Psoas muscle (tissue), 8 donors: Measurements from ENCODE around the gene GTF2F2. TPM values are rescaled to one million over a fixed set of nuclear protein-coding genes. Genes with fewer than 3 reads are reported as not detected.

Source experiments
- ATAC-seq, 4 donors: fragments of 200-7000 bp; cut with Tn5 transposase; one replicate each; pipeline ENCODE4 v1.9.1; 2020; ENCODE audit warnings: moderate library complexity in 3 of 4, mild to moderate bottlenecking in 2 of 4
- DNase-seq, 2 donors: peaks; one replicate each; pipeline ENCODE4 v3.0.0-alpha.2; 2020
- H3K27ac ChIP-seq: fragments of 200-600 bp; one replicate; pipeline ENCODE4 v1.8.0; 2022
- H3K27me3 ChIP-seq, 3 donors: fragments of 200-600 bp in 1 of 3; one replicate each; pipeline versions ENCODE4 v1.6.1 to v1.8.0; 2013 to 2022; ENCODE audit warnings: low read length in 2 of 3, mild to moderate bottlenecking in 2 of 3, moderate library complexity in 1 of 3; ENCODE audit not compliant: insufficient read depth in 3 of 3
- H3K36me3 ChIP-seq, 2 donors: fragments of 200-600 bp in 1 of 2; one replicate each; pipeline versions ENCODE4 v1.6.1 to v1.8.0; 2013 to 2022; ENCODE audit warnings: low read depth in 1 of 2, mild to moderate bottlenecking in 1 of 2, moderate library complexity in 1 of 2; ENCODE audit not compliant: insufficient read depth in 1 of 2
- H3K4me1 ChIP-seq: fragments of 200-600 bp; one replicate; pipeline ENCODE4 v1.8.0; 2022
- H3K4me3 ChIP-seq: fragments of 200-600 bp; one replicate; pipeline ENCODE4 v1.8.0; 2022; ENCODE audit warnings: mild to moderate bottlenecking
- H3K9me3 ChIP-seq: fragments of 200-600 bp; one replicate; pipeline ENCODE4 v1.8.0; 2022
- CTCF ChIP-seq: fragments of 200-600 bp; IDR thresholded peaks from one replicate; pipeline ENCODE4 v1.8.0; 2022; ENCODE audit warnings: antibody characterized with exemption
- WGBS, 3 donors: extraction: QIAGEN DNeasy Blood & Tissue Kit; methylation state at CpG; one replicate each; pipeline versions ENCODE4 v1.1.6 to v1.1.7; 2013; 5-methylcytosine and 5-hydroxymethylcytosine counted together
- intact Hi-C, 2 donors: fragments of 100-400 bp; cut with DNase I; formaldehyde crosslinking; loops; one replicate each; pipeline versions ENCODE4 v1.11.0 to v1.14.2; 2022
- polyA plus RNA-seq, 3 donors: library from polyadenylated mRNA; stranded (reverse); fragments of 200-250 nt; gene quantifications; one replicate each; pipeline ENCODE4 v1.2.3, GENCODE V29; 2013
- total RNA-seq, 4 donors: library from RNA; stranded (reverse); fragmentation: NEBNext Ultra II Directional in 2 of 4; extraction: Animal tissue kit (Norgen Biotek cat#: 25700) in 2 of 4; gene quantifications; one replicate each; pipeline versions ENCODE4 v1.2.1 to v1.2.4, GENCODE V29; 2021 to 2023
- donor health status: healthy with polysubstance abuse.
- donor health status: DM: no; HTN: no; CAD: no; lungs with moderate emphysema.
- donor health status: Bipolar disorder and iron deficiency.
- donor health status: healthy.
- donor health status: DM: yes; HTN: yes; CAD: no.
- donor health status: DM: no; HTN: no; CAD: no.
- donor health status: DM: no; HTN: no; CAD: no.
- donor health status: DM: yes; HTN: yes; CAD: no.

The GTF2F2 gene
- total and polyA plus RNA-seq, 7 donors, result 12.9 to 23.5 (median 19.2) TPM

- WGBS, 3 donors, result 14 to 31% (median 30%) methylated on average over 4 of the region's 4 CpGs
- H3K27ac ChIP-seq, result peak overlapping the region; percentile 77
- peak in 3 of 4 donors; percentile 48 to 71 (median 57) for ATAC-seq
Observed at GRCh38 chr13:45207319-45207718, 87.0 kb downstream of the GTF2F2 start.

GRCh38 chr13:45208132-45208531, 87.8 kb downstream of the GTF2F2 start:
- no peak for ATAC-seq
- no peak for DNase-seq
- Histone ChIP-seq H3K9me3 (no peaks in the 10 kb centered on the region), H3K4me1 (peaks cover 9% of the 10 kb centered on the region), H3K27me3 (no peaks in the 10 kb centered on the region), H3K4me3 (peak overlapping the region; percentile 44), H3K36me3 (peaks cover 0 to 6% of the 10 kb centered on the region in 2 donors), H3K27ac (peak overlapping the region; percentile 77)
- intact Hi-C loops, result loop anchor here in 1 of 2 donors (10.0 kb wide), 1 partner anchor 87 kb away; no protein-coding TSS in a partner anchor
- no peak for TF ChIP-seq CTCF
- 39 to 58% (median 55%) methylated on average over 2 of the region's 2 CpGs for WGBS, 3 donors

More at GRCh38 chr13:45207319-45207718, 87.0 kb downstream of the GTF2F2 start:
- H3K27me3 ChIP-seq, result no peaks in the 10 kb centered on the region
- H3K9me3 ChIP-seq, result no peaks in the 10 kb centered on the region
- peaks cover 9% of the 10 kb centered on the region for H3K4me1 ChIP-seq
- no peak for TF ChIP-seq CTCF
- peaks cover 0 to 6% of the 10 kb centered on the region in 2 donors for H3K36me3 ChIP-seq
- intact Hi-C loops, result loop anchor here in 1 of 2 donors (10.0 kb wide), 1 partner anchor 87 kb away; no protein-coding TSS in a partner anchor
- H3K4me3 ChIP-seq, result peak overlapping the region; percentile 44
- no peak for DNase-seq

GRCh38 chr13:45209229-45209628, 88.9 kb downstream of the GTF2F2 start:
- Histone ChIP-seq H3K27ac (peak overlapping the region; percentile 32), H3K9me3 (no peaks in the 10 kb centered on the region), H3K4me1 (peaks cover 9% of the 10 kb centered on the region), H3K36me3 (peaks cover 0 to 6% of the 10 kb centered on the region in 2 donors), H3K27me3 (no peaks in the 10 kb centered on the region), H3K4me3 (no peak overlapping the region)
- no peak for DNase-seq
- intact Hi-C loops, result loop anchor here in 1 of 2 donors (10.0 kb wide), 1 partner anchor 86 kb away; no protein-coding TSS in a partner anchor
- no peak for TF ChIP-seq CTCF
- ATAC-seq, result no peak

GRCh38 chr13:45215392-45216077, 95.2 kb downstream of the GTF2F2 start:
- peak; percentile 31 to 62 (median 50) for ATAC-seq
- WGBS, 3 donors, result 49 to 58% (median 51%) methylated on average over 9 of the region's 9 CpGs
- no peak for TF ChIP-seq CTCF
- no peak overlapping the region for H3K4me3 ChIP-seq
- intact Hi-C loops, result no loop called here
- no peaks in the 10 kb centered on the region for H3K36me3 ChIP-seq
- peaks cover 30% of the 10 kb centered on the region for H3K4me1 ChIP-seq
- peak overlapping the region; percentile 53 for H3K27ac ChIP-seq
- no peak for DNase-seq
- no peaks in the 10 kb centered on the region for H3K9me3 ChIP-seq
- H3K27me3 ChIP-seq, result no peaks in the 10 kb centered on the region
